HepG2 (cell line): Measurements from ENCODE around the gene UPB1. TPM values are rescaled to one million over a fixed set of nuclear protein-coding genes. Genes with fewer than 3 reads are reported as not detected.

ENCODE experiments used
- CC2D1A ChIP-seq: sonication (generic); formaldehyde crosslinking; IDR thresholded peaks from 2 replicates; pipeline ENCODE4 v1.8.1; 2023; ENCODE audit warnings: mild to moderate bottlenecking, missing genetic modification reagents
- CEBPG ChIP-seq: IDR thresholded peaks from 2 replicates; pipeline ENCODE4 v1.6.1; 2016
- CREM ChIP-seq, 2 experiments: sonication (generic) in 1 of 2; formaldehyde crosslinking in 1 of 2; IDR thresholded peaks; 2 replicates each; pipeline versions ENCODE4 v1.4.0 to v1.6.1; 2016 to 2020; ENCODE audit warnings: antibody characterized with exemption in 1 of 2, mild to moderate bottlenecking in 1 of 2, missing genetic modification reagents in 1 of 2
- DNMT1 ChIP-seq: sonication (generic); formaldehyde crosslinking; IDR thresholded peaks from 2 replicates; pipeline ENCODE4 v1.5.1; 2020; ENCODE audit warnings: mild to moderate bottlenecking, missing genetic modification reagents
- ERF ChIP-seq: IDR thresholded peaks from 2 replicates; pipeline ENCODE4 v1.6.1; 2018; ENCODE audit warnings: missing biosample characterization, missing genetic modification reagents
- FOSL2 ChIP-seq: sonication (generic); formaldehyde crosslinking; IDR thresholded peaks from 2 replicates; pipeline ENCODE4 v1.4.0; 2020; ENCODE audit warnings: missing genetic modification reagents
- FOXA3 ChIP-seq: IDR thresholded peaks from 2 replicates; pipeline ENCODE4 v1.6.1; 2016; ENCODE audit warnings: missing genetic modification reagents, missing compliant biosample characterization
- FOXO1 ChIP-seq: sonication (generic); formaldehyde crosslinking; IDR thresholded peaks from 2 replicates; pipeline ENCODE4 v1.4.0; 2020; ENCODE audit warnings: missing genetic modification reagents
- GABPA ChIP-seq, 2 experiments: IDR thresholded peaks; 2 replicates each; pipeline ENCODE4 v1.6.1; 2011 to 2016; ENCODE audit warnings: low read depth in 2 of 2, low read length in 1 of 2, missing biosample characterization in 1 of 2, missing genetic modification characterization in 1 of 2
- HCFC1 ChIP-seq: fragments of 150-350 bp; IDR thresholded peaks from 2 replicates; pipeline ENCODE4 v1.6.1; 2014; ENCODE audit warnings: low read depth, low read length
- ISX ChIP-seq: sonication (generic); formaldehyde crosslinking; conservative IDR thresholded peaks from 2 replicates; pipeline ENCODE4 v1.5.0; 2020; ENCODE audit warnings: missing genetic modification reagents
- MEIS2 ChIP-seq: sonication (generic); formaldehyde crosslinking; IDR thresholded peaks from 2 replicates; pipeline ENCODE4 v1.9.0; 2021; ENCODE audit warnings: mild to moderate bottlenecking, missing genetic modification reagents
- MXD4 ChIP-seq: IDR thresholded peaks from 2 replicates; pipeline ENCODE4 v1.6.1; 2016; ENCODE audit warnings: mild to moderate bottlenecking, missing biosample characterization, missing genetic modification reagents
- SALL1 ChIP-seq: sonication (generic); formaldehyde crosslinking; IDR thresholded peaks from 2 replicates; pipeline ENCODE4 v1.8.0; 2022; ENCODE audit warnings: mild to moderate bottlenecking, missing genetic modification reagents
- SIX4 ChIP-seq: sonication (generic); formaldehyde crosslinking; IDR thresholded peaks from 2 replicates; pipeline ENCODE4 v1.4.0; 2020; ENCODE audit warnings: missing genetic modification reagents
- SMAD3 ChIP-seq: sonication (generic); formaldehyde crosslinking; IDR thresholded peaks from 2 replicates; pipeline ENCODE4 v1.4.0; 2020; ENCODE audit warnings: missing genetic modification reagents
- SPEN ChIP-seq: sonication (generic); formaldehyde crosslinking; IDR thresholded peaks from 2 replicates; pipeline ENCODE4 v1.5.1; 2020; ENCODE audit warnings: low read depth, mild to moderate bottlenecking, missing genetic modification reagents
- TBX2 ChIP-seq: sonication (generic); formaldehyde crosslinking; IDR thresholded peaks from 2 replicates; pipeline ENCODE4 v1.5.0; 2020; ENCODE audit warnings: missing genetic modification reagents, mild to moderate bottlenecking, borderline replicate concordance
- ZFP37 ChIP-seq: sonication (generic); formaldehyde crosslinking; IDR thresholded peaks from 2 replicates; pipeline ENCODE4 v1.4.0; 2020; ENCODE audit warnings: missing genetic modification reagents, borderline replicate concordance
- ZNF136 ChIP-seq: sonication (generic); formaldehyde crosslinking; IDR thresholded peaks from 2 replicates; pipeline ENCODE4 v1.8.1; 2022; ENCODE audit warnings: low read depth, mild to moderate bottlenecking, moderate library complexity, missing genetic modification reagents
- ZNF317 ChIP-seq: sonication (generic); formaldehyde crosslinking; IDR thresholded peaks from 2 replicates; pipeline ENCODE4 v1.5.0; 2020; ENCODE audit warnings: mild to moderate bottlenecking, missing genetic modification reagents
- ZNF331 ChIP-seq: sonication (generic); formaldehyde crosslinking; IDR thresholded peaks from 2 replicates; pipeline ENCODE4 v1.4.0; 2020; ENCODE audit warnings: missing genetic modification reagents
- ZNF644 ChIP-seq: IDR thresholded peaks from 2 replicates; pipeline ENCODE4 v1.6.1; 2016; ENCODE audit warnings: low read depth
- ZSCAN9 ChIP-seq: IDR thresholded peaks from 2 replicates; pipeline ENCODE4 v1.6.1; 2016; ENCODE audit warnings: borderline replicate concordance
- polyA plus RNA-seq, 8 experiments: library from polyadenylated mRNA; depleted of rRNA in 3 of 8; stranded (reverse) in 7 of 8; unstranded in 1 of 8; fragments of >200 nt; fragmentation: Illumina TruSeq in 4 of 8; extraction: Trizol in 4 of 8; gene quantifications; 2 replicates each; pipeline versions ENCODE4 v1.2.1 to v1.2.3, GENCODE V29; 2011 to 2016; ENCODE audit warnings: low read depth in 4 of 8, missing spikeins in 1 of 8, mixed read lengths in 1 of 8; ENCODE audit not compliant: insufficient read depth in 1 of 8
- total RNA-seq, 5 experiments: library from RNA; depleted of rRNA; stranded (reverse); fragments of >200 nt; fragmentation: Illumina TruSeq; extraction: Trizol; gene quantifications; 2 replicates each; pipeline ENCODE4 v1.2.3, GENCODE V29; 2016; ENCODE audit warnings: low read depth in 1 of 5
- TF ChIP-seq, protein P1 (sequence below), 2 experiments: fragments of 450-650 bp in 1 of 2; sonication (generic) in 1 of 2; formaldehyde crosslinking; IDR thresholded peaks; 2 replicates each; pipeline versions ENCODE4 v1.5.0 to v1.8.0; 2020 to 2022; ENCODE audit warnings: mild to moderate bottlenecking in 1 of 2, missing genetic modification reagents in 1 of 2
- TF ChIP-seq, protein P2 (sequence below): sonication (generic); IDR thresholded peaks from 2 replicates; pipeline ENCODE4 v1.6.1; 2016; ENCODE audit warnings: low read depth, borderline replicate concordance

UPB1 gene
- total and polyA plus RNA-seq, 2 of the 13 experiments (the other 11 are each of a cell fraction or from before 2014, with no cell fraction given) = 0.38 to 1.2 TPM

DNA sequence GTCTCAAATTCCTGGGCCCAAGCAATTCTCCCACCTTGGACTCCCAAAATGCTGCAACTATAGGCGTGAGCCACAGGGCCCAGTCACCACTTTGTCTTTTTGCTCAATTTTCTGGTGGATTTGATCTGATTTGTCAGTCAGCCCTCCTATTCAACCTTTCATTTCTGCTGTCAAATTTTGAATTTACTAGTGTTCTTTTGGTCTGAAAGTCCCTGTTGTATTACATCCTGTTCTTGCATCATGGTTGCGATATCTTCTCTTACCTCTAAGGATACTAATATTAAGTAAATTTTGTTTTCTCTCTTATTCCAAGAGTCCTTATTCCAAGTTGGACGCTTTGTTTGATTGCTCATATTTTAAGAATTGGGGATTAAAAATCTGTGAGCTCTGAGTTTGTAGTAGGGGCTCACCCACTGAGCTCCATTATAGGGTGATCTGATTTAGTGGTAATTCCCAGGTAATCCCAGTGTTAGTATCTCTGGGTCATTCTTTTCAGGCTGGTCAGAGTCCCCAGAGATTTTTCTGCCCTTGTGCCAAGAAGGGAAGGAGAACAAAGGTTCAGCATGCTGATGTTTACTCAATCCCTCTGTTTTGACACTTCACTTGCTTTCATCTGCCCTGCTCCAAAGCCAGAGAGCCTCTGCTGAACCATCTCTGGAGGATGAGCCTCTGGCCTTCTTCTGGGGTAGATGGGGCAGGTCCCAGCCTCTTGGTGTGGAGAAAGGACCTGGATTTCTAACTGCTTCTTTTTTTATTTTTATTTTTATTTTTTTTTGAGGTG, 10.0 kb downstream of the UPB1 start (continued):
- TF ChIP-seq MXD4 = no peak
- TF ChIP-seq, protein P1, sequence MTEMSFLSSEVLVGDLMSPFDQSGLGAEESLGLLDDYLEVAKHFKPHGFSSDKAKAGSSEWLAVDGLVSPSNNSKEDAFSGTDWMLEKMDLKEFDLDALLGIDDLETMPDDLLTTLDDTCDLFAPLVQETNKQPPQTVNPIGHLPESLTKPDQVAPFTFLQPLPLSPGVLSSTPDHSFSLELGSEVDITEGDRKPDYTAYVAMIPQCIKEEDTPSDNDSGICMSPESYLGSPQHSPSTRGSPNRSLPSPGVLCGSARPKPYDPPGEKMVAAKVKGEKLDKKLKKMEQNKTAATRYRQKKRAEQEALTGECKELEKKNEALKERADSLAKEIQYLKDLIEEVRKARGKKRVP (CRISPR knock-in tag; IDR thresholded peaks at IDR 0.05) = no peak
- TF ChIP-seq CEBPG (CRISPR knock-in tag) = peak; percentile 46; the same call in 1 of the 2 replicates
- no peak for TF ChIP-seq GABPA (IDR thresholded peaks at IDR 0.05; ENCODE audit: low read depth, low read length)
- TF ChIP-seq GABPA (CRISPR knock-in tag; IDR thresholded peaks at IDR 0.05; ENCODE audit: low read depth) = 0 out of 2 replicates have a peak, but pooled peaks have one; percentile 30
- TF ChIP-seq FOXO1 = peak; percentile 75; the same call in 1 of the 2 replicates
- TF ChIP-seq ZSCAN9 (CRISPR knock-in tag) = 0 out of 2 replicates have a peak, but pooled peaks have one; percentile 28
- 0 out of 2 replicates have a peak, but pooled peaks have one; percentile 15 for TF ChIP-seq ZFP37
- 0 out of 2 replicates have a peak, but pooled peaks have one; percentile 29 for TF ChIP-seq SPEN (CRISPR knock-in tag)
- TF ChIP-seq CC2D1A = 0 out of 2 replicates have a peak, but pooled peaks have one; percentile 30
- peak; percentile 84 for TF ChIP-seq MEIS2
- 0 out of 2 replicates have a peak, but pooled peaks have one; percentile 32 for TF ChIP-seq ERF (CRISPR knock-in tag)
- TF ChIP-seq HCFC1 = no peak
- no peak for TF ChIP-seq DNMT1 (CRISPR knock-in tag)
- TF ChIP-seq SALL1 = peak; percentile 72
- TF ChIP-seq ZNF331 (CRISPR knock-in tag) = peak; percentile 85
- no peak for TF ChIP-seq ZNF136
- TF ChIP-seq ZNF317 (CRISPR knock-in tag) = 0 out of 2 replicates have a peak, but pooled peaks have one; percentile 49
- TF ChIP-seq TBX2 (CRISPR knock-in tag) = peak; percentile 99
- TF ChIP-seq SMAD3 (CRISPR knock-in tag) = peak; percentile 81; the same call in 1 of the 2 replicates
- TF ChIP-seq FOSL2 = peak; percentile 67
- peak; percentile 63; the same call in 1 of the 2 replicates for TF ChIP-seq CREM (IDR thresholded peaks at IDR 0.05)
- TF ChIP-seq CREM (CRISPR knock-in tag; IDR thresholded peaks at IDR 0.05) = no peak
- peak; percentile 91 for TF ChIP-seq ZNF644
- 0 out of 2 replicates have a peak, but pooled peaks have one; percentile 19 for TF ChIP-seq SIX4 (CRISPR knock-in tag)
- TF ChIP-seq ISX = no peak
- TF ChIP-seq, protein P2, sequence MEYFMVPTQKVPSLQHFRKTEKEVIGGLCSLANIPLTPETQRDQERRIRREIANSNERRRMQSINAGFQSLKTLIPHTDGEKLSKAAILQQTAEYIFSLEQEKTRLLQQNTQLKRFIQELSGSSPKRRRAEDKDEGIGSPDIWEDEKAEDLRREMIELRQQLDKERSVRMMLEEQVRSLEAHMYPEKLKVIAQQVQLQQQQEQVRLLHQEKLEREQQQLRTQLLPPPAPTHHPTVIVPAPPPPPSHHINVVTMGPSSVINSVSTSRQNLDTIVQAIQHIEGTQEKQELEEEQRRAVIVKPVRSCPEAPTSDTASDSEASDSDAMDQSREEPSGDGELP = peak; percentile 76; the same call in 1 of the 2 replicates
- TF ChIP-seq FOXA3 (CRISPR knock-in tag) = peak; percentile 97
